NB4 (cell line): Measurements from ENCODE around the gene CALHM1.

ENCODE experiments used
- DNase-seq: peaks from one replicate; pipeline ENCODE4 v3.0.0; 2010; ENCODE audit warnings: low read depth
- H3K4me3 ChIP-seq: one replicate; pipeline ENCODE4 v1.5.1; 2011; ENCODE audit warnings: mild to moderate bottlenecking, low read depth, low read length, moderate library complexity
- MYC ChIP-seq: IDR thresholded peaks from 2 replicates; pipeline ENCODE4 v1.6.1; 2011; ENCODE audit warnings: low read depth, low read length
- POLR2A ChIP-seq: IDR thresholded peaks from 2 replicates; pipeline ENCODE4 v1.6.1; 2011; ENCODE audit warnings: mild to moderate bottlenecking; ENCODE audit not compliant: insufficient read length; ENCODE audit errors: extremely low read depth
- TF ChIP-seq, protein P1 (sequence below): IDR thresholded peaks from one replicate; pipeline ENCODE4 v1.5.1; 2012; ENCODE audit warnings: low read depth, low read length
- TF ChIP-seq, protein P2 (sequence below): IDR thresholded peaks from 2 replicates; pipeline ENCODE4 v1.6.1; 2011; ENCODE audit warnings: low read depth, low read length

Gene CALHM1

DNA sequence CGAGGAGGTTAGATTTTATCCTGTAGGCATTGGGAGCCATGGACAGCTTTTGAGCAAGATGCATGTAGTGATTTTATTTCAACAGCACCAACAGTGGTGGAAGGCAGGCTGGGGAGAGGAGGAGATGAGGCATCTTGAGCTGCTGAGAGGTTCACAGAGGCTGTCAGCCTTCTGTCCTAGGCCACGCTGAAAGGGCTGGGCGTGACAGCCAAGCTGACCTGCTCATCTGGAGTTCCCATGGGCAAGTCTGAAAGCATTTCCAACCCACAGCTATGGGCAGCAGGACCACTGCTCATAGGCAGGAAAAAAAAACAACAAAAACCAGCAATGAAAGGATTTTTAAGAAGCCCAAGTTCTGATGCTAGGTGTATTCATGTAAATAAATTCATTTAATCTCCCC, 42.5 kb upstream of the CALHM1 start:
- TF ChIP-seq, protein P1, sequence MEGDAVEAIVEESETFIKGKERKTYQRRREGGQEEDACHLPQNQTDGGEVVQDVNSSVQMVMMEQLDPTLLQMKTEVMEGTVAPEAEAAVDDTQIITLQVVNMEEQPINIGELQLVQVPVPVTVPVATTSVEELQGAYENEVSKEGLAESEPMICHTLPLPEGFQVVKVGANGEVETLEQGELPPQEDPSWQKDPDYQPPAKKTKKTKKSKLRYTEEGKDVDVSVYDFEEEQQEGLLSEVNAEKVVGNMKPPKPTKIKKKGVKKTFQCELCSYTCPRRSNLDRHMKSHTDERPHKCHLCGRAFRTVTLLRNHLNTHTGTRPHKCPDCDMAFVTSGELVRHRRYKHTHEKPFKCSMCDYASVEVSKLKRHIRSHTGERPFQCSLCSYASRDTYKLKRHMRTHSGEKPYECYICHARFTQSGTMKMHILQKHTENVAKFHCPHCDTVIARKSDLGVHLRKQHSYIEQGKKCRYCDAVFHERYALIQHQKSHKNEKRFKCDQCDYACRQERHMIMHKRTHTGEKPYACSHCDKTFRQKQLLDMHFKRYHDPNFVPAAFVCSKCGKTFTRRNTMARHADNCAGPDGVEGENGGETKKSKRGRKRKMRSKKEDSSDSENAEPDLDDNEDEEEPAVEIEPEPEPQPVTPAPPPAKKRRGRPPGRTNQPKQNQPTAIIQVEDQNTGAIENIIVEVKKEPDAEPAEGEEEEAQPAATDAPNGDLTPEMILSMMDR, result no peak
- TF ChIP-seq, protein P2, sequence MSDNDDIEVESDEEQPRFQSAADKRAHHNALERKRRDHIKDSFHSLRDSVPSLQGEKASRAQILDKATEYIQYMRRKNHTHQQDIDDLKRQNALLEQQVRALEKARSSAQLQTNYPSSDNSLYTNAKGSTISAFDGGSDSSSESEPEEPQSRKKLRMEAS, result no peak
- no peak for TF ChIP-seq POLR2A
- DNase-seq, result no peak
- no peak overlapping the region for H3K4me3 ChIP-seq

DNA sequence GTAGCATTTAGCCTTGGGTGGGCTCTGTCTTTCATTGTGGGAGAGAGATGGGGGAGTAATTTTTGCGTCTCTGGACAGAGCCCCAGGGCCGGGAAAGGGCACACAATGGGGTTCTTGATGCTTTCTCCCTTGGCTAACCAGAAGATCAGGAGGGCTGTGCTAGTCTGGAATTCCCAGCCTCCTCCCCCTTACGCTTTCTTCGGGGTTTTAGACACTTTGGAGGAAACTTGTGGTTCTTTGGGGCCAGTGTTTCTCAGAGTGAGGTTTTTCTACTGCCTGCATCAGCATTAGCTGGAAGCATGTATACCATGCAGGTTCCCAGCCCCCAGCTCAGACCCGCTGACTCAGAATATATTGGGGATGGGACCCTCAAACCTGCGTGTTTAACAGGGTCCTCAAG, 41.8 kb upstream of the CALHM1 start:
- TF ChIP-seq, protein P1, result no peak
- TF ChIP-seq MYC, result no peak
- TF ChIP-seq, protein P2, result no peak
- no peak overlapping the region for H3K4me3 ChIP-seq

DNA sequence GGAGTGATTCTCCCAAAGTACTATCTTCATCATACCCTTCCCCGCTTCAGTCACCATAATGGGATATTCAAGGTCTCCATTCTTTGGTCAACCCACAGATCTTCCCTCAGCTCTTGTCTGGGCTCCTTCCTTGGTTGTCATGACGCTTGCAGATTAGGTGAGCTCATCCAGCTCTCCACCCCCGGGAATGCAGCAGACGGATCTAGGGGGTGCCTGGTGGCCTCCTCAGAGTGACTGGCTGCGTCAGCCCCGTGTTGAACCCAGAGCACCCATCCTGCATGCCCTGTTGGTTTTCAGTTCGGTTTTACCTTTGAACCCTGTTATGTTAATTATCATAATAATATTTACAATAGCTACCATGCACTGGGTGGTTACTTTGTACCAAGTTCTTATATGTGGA, 41.2 kb upstream of the CALHM1 start:
- H3K4me3 ChIP-seq, result no peak overlapping the region
- no peak for DNase-seq
- TF ChIP-seq, protein P1, result no peak
- TF ChIP-seq POLR2A (no peak), MYC (no peak)
- TF ChIP-seq, protein P2, result no peak

More for the DNA sequence above, 41.8 kb upstream of the CALHM1 start:
- no peak for DNase-seq

DNA sequence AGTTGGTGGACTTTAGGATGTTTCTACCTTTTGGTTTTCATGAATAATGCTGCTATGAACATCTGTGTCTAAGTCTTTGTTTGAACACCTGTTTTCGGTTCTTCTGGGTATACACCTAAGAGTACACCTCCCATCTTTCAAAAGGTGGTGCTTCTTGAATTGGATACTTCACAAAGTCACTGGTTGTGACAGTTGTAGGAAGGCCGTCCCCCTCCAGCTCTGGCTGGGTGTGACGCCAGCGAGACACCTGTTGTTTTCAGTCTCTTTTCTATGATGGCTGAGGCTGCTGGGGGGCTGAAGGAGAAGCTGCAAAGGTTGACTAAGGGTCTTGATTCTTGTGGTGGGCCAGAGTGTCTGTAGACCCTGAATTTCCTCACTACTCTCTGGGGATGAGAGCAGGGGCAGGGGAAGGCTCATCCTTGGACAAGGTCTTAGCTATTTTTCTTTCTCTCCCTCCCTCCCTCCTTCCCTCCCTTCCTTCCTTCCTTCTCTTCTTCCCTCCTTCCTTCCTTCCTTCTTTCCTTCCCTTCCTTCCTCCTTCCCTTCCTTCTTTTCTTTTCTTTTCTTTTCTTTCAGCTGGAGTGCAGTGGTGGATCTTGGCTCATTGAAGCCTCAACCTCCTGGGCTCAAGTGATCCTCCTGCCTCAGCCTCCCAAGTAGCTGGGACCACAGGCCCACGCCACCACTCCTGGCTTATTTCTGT, 40.4 kb upstream of the CALHM1 start:
- no peak for DNase-seq

DNA sequence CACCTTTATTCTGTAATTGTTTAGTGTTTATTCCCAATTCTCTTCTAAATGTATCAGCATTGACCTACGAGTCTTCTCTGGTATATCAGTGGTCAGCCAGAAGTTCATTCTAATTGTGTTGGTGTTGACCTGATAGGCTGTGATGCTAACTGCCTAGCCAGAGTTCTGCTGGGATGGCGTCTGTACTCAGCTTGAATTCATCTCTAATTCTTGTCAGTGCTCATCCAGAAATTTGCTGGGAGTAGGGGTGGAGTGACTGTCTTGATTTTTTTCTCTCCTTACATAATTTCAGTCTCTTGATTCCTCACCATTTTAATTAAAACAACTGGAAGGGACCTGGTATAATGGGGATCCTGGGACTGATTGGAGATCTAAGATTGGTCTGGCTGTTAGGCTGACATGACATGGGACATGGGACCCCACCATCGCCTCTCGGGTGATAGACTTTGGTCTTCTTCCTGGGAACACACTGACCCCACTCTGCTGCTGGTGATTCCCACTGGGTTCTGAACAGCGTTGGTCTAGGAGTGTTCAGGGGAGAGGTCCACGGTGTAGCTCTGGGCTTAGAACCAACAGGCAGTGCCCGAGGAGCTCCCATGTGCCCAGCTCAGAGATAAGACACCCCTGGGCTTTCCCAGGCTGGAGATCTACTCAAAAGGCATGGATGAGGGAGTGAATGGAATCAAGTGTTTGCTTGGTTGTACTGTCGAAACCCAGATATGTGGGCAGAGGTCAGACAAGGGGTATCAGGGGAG, 38.6 kb upstream of the CALHM1 start:
- DNase-seq, result no peak
- TF ChIP-seq MYC, result no peak
- TF ChIP-seq, protein P2, result no peak
- H3K4me3 ChIP-seq, result no peak overlapping the region

More for the DNA sequence above, 40.4 kb upstream of the CALHM1 start:
- TF ChIP-seq POLR2A, result no peak
- TF ChIP-seq, protein P2, result no peak
- no peak for TF ChIP-seq MYC
- TF ChIP-seq, protein P1, result no peak
- no peak overlapping the region for H3K4me3 ChIP-seq

DNA sequence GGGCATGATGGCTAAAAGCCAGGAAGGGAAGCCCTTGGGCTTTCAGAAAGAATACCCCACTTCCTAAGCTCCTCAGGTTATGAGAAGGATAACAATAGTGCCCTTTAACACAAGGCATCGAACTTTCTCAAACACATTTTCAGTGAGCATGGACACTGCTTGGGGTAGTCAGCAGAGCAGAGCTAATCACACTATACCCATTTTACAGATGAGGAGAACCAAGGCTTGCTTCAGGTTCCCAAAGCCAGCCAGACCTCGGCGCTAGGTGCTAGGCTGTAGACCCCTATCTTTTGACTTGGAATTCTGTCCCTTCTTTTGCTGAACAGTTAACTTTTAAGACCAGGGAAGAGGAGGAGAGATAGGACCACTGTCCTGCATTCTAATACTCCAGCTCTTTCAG, 36.6 kb upstream of the CALHM1 start:
- no peak for DNase-seq
- H3K4me3 ChIP-seq, result no peak overlapping the region
- TF ChIP-seq, protein P1, result no peak
- TF ChIP-seq POLR2A (no peak), MYC (no peak)
- TF ChIP-seq, protein P2, result no peak
